Omental fat pad (tissue), 4 donors: ENCODE data around the gene ACAD8. TPM values are rescaled to one million over a fixed set of nuclear protein-coding genes. Genes with fewer than 3 reads are reported as not detected.

ENCODE experiments used
- ATAC-seq: fragments of 150-250 bp; one replicate; pipeline ENCODE4 v1.9.1; 2016; ENCODE audit warnings: mild to moderate bottlenecking, moderate library complexity; ENCODE audit not compliant: low FRiP score
- DNase-seq: peaks from one replicate; pipeline ENCODE4 v3.0.0-alpha.2; 2019; ENCODE audit warnings: low spot score
- total RNA-seq, 4 donors: library from RNA; depleted of rRNA; stranded (reverse); fragments of >200 nt; gene quantifications; one replicate each; pipeline ENCODE4 v1.1.0, GENCODE V29; 2016
- TF ChIP-seq, protein P1 (sequence below), 3 donors: fragments of 450-650 bp; IDR thresholded peaks; one replicate each; pipeline ENCODE4 v1.5.1; 2016 to 2017; ENCODE audit warnings: antibody characterized with exemption in 3 of 3, mild to moderate bottlenecking in 3 of 3, moderate library complexity in 2 of 3

ACAD8 gene
- total RNA-seq, 4 donors from 2014 or later, result 21.4 to 33.4 (median 28.2) TPM

GRCh38 chr11:134223121-134223520 lies 30.2 kb upstream of the ACAD8 start:
- TF ChIP-seq, protein P1, sequence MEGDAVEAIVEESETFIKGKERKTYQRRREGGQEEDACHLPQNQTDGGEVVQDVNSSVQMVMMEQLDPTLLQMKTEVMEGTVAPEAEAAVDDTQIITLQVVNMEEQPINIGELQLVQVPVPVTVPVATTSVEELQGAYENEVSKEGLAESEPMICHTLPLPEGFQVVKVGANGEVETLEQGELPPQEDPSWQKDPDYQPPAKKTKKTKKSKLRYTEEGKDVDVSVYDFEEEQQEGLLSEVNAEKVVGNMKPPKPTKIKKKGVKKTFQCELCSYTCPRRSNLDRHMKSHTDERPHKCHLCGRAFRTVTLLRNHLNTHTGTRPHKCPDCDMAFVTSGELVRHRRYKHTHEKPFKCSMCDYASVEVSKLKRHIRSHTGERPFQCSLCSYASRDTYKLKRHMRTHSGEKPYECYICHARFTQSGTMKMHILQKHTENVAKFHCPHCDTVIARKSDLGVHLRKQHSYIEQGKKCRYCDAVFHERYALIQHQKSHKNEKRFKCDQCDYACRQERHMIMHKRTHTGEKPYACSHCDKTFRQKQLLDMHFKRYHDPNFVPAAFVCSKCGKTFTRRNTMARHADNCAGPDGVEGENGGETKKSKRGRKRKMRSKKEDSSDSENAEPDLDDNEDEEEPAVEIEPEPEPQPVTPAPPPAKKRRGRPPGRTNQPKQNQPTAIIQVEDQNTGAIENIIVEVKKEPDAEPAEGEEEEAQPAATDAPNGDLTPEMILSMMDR (IDR thresholded peaks at IDR 0.05), result no peak
- ATAC-seq, result no peak

DNA sequence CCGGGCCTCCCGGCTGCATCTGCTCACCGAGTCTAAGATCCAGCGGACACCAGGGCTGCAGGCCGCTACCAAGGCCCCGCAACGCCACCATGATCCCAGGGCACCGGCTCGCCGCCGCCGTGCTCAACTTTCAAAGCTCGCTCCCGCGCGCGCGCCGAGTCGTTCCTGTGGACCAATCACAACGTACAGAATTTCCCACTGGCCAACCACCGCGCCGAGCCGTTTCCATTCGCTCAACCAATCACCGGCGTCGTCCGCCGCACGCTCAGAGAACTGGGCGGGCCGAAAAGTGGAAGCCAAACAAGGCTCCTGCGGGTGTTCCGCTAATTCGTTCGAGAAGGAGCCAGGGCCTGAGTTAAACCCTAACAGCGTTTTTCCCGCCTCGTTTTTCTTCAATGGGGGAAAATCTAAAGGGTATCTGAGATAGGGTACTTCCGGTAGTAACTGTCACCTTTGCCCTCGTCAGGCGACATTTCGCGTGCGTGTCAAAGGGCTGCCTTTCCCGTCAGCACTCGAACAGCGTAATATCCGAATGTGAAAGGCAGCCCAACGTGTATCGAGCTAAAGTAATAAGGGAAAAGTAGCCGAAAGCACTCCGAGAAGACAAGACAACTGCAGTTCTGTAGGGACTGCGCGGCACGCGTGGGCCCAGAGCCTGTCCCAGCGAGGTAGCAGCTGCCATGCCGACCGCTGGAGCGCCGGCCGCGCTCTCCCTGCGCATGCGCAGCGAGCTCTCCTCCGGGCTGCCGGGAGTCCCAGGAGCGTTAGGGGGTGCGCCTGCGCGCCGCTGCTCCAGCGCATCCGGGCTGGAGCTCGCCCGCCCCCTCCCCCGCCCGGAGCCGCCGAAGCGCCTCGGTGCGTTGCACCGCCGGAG lies 29.3 kb upstream of the ACAD8 start, which contains the start of the genes NCAPD3 and VPS26B:
Gene NCAPD3, minus strand, starts transcription at position 132 of the 874 bp plus-strand sequence. Its CDS starts 41 bp downstream, at position 91.
Gene VPS26B, plus strand, starts transcription at position 836 of the 874 bp plus-strand sequence. CDS start 452 bp downstream, outside the sequence.
- DNase-seq (peak; percentile 89), ATAC-seq (peak; percentile 94)
- TF ChIP-seq, protein P1 (IDR thresholded peaks at IDR 0.05), result no peak

More at GRCh38 chr11:134223121-134223520, 30.2 kb upstream of the ACAD8 start:
- no peak for DNase-seq

DNA sequence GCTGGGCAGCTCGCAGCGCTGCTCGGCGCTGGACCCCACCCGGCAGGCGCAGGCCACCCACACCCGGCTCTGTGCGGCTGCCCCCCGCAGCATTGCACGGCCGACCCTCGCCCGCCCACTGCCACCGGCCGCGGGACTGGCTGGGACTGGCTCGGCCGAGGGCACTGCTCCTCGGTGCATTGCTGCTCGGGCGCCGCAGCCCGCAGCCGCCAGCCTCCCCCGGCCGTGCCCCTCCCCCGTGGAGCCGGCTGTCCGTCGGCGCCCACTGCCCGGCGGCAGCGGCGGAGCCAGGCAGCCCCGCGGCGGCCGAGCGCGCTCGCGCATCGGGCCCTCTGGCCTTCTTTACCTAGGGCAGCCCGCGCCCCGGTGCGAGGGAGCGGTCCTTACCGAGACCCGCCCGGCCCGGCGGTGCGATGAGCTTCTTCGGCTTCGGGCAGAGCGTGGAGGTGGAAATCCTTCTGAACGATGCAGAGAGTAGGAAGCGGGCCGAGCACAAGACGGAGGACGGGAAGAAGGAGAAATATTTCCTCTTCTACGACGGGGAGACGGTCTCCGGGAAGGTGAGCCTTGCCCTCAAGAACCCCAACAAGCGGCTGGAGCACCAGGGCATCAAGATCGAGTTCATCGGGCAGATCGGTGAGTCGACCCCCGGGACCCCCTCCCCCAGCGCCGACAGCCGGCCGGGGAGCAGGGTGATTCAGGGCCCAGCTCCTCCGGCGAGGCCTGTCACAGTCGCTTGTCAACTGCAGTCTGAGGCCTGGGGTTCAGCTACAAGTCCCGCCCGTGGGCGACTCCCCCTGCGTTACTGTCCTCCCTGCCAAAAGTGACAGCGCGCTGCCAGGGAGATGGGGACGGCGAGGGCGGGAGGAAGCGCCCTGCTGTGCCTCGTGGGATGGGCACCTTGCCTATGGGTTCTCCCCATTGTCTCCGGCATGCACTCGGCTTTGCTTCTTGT lies 28.4 kb upstream of the ACAD8 start:
- DNase-seq, result no peak
- peak; percentile 53 for ATAC-seq
- TF ChIP-seq, protein P1 (IDR thresholded peaks at IDR 0.05), result no peak

- DNase-seq, result no peak
- TF ChIP-seq, protein P1 (IDR thresholded peaks at IDR 0.05), result no peak
- no peak for ATAC-seq
Observed at GRCh38 chr11:134226806-134227325, 26.5 kb upstream of the ACAD8 start.

DNA sequence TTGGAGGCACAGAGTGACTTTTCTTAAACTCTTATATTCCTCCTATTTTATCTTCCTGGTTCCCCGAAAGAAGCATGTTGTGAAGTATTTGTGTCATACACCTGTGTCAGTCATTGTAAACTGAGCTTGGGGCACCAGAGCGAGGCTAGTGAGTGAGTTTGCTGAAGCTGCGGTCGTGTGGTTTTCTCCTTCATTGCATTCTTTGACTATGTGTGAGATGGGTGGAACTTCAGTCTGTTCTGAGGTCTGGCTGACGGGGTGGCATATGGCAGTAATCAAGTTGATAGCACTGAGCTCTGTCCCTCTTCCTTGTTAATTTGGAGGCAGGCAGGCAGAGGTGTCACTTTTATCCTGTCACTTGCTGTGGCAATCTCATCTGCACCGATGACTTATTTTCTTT lies 24.7 kb upstream of the ACAD8 start:
- TF ChIP-seq, protein P1 (IDR thresholded peaks at IDR 0.05), result no peak
- ATAC-seq (no peak), DNase-seq (no peak)

DNA sequence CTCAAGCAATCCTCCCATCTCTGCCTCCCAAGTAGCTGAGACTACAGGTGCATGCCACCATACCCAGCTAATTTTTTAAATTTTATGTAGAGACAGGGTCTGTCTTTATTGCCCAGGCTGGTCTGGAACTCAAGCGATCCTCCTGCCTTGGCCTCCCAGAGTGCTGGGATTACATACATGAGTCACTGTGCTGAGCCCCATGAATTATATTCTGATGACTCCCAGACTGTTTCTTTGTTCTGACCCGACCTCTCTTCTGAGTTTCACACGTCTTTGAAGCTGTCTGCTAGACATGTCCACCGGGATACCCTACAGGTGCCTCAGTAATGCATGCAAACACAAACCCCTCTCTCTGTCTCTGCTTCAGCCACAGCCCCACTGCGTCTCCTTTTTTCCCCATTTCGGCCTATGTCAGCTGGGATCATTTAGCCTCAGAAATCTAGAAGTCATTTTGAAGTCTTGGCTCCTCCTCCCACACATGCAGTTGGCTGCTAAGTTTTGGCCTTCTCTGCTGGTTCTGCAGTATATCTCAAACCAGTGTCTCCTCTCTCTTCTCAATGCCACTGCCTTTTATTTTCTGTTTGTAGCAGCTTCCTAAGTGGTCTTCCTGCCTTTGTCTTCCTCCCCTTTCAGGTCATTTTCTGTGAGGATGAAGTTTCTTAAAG lies 24.1 kb upstream of the ACAD8 start:
- ATAC-seq (no peak), DNase-seq (no peak)
- TF ChIP-seq, protein P1 (IDR thresholded peaks at IDR 0.05), result no peak
